GM12865 (cell line): ENCODE measurements around the gene U2AF1L4.
A peak's percentile ranks its signal among the peaks of the same experiment; 100 is the strongest.

ENCODE experiments used
- DNase-seq: peaks from one replicate; pipeline ENCODE4 v3.0.0; 2010; ENCODE audit warnings: low read depth
- H3K4me3 ChIP-seq: 2 replicates; pipeline ENCODE4 v1.5.1; 2011; ENCODE audit warnings: mild to moderate bottlenecking, low read depth, low read length, control low read depth
- TF ChIP-seq, protein P1 (sequence below): IDR thresholded peaks from 2 replicates; pipeline ENCODE4 v1.5.1; 2011; ENCODE audit warnings: low read length, control low read depth, low read depth, inconsistent platforms; ENCODE audit not compliant: insufficient read depth; ENCODE audit errors: missing control alignments

Gene U2AF1L4

DNA sequence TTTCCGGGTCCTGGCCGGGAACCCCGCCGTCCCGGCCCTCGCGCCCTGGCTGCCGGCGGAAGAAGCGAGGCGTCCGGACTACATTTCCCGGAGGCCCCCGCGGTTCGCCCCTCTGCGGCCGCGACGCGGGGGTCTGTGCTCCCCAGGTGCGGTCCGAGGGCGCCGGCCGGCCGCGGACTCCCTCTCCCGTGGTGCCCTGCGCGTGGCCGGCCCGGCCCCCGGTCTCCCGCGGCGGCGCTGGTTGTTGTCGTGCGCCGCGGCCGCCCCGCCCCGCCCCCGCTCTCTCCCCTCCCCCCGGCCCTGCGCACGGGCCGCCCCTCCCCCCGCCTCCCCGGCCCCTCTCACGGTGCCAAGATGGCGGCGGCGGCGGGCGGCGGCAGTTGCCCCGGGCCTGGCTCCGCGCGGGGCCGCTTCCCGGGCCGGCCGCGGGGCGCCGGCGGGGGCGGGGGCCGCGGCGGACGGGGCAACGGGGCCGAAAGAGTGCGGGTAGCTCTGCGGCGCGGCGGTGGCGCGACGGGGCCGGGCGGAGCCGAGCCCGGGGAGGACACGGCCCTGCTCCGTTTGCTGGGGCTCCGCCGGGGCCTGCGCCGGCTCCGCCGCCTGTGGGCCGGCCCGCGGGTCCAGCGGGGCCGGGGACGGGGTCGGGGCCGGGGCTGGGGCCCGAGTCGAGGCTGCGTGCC, 27.4 kb downstream of the U2AF1L4 start, which contains the start of gene KMT2B:
Gene KMT2B (plus strand): TSS at position 339 of the 680 bp plus-strand sequence. CDS start 16 bp downstream, at position 355.
- H3K4me3 ChIP-seq: peak within 1 kb of the TSS; percentile 90
- TF ChIP-seq, protein P1, sequence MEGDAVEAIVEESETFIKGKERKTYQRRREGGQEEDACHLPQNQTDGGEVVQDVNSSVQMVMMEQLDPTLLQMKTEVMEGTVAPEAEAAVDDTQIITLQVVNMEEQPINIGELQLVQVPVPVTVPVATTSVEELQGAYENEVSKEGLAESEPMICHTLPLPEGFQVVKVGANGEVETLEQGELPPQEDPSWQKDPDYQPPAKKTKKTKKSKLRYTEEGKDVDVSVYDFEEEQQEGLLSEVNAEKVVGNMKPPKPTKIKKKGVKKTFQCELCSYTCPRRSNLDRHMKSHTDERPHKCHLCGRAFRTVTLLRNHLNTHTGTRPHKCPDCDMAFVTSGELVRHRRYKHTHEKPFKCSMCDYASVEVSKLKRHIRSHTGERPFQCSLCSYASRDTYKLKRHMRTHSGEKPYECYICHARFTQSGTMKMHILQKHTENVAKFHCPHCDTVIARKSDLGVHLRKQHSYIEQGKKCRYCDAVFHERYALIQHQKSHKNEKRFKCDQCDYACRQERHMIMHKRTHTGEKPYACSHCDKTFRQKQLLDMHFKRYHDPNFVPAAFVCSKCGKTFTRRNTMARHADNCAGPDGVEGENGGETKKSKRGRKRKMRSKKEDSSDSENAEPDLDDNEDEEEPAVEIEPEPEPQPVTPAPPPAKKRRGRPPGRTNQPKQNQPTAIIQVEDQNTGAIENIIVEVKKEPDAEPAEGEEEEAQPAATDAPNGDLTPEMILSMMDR: no peak
- DNase-seq: peak; percentile 98

DNA sequence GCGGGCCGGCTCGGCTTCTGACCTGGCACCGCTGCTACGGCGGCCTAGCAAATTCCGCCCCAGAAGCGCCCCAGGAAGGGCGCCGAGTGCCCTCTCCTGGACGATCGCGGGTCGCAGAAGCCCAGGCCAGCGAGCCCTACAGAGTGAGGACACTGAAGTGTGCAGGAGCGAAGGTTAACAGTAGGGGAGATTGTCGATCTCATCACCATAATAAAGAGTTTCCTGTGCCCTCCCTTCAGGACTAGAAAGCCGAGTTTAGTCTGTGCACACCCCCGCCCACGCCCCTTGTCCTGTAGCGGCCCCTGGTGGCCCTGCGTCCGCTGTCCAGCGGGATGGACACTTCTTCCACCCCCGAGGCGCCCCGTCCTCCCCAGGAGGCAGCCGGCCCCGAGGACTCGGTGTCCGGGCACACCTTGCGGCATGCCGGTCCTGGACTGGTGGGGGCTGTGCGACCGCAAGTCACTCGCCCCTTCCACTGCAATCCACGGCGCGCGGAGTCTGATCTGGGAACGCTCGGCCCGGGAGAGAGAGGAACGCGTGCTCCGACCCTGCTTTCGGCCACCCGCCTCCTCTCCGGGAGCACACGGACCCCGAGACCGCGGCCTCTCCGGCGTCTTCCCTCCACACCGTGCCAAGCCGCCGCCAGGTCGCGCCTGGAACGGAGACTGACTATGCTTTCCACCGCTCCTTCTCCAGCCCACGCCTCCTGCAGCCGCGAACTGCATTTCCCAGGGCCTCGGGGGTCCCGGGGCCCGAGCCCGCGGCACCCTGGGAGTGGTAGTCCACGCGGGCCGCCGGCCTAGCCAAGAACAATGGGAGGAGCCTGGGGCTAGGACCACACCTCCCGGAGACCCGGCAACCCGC, 28.2 kb downstream of the U2AF1L4 start:
- TF ChIP-seq, protein P1: peak; percentile 72
- H3K4me3 ChIP-seq: peak overlapping the region; percentile 90
- peak; percentile 89 for DNase-seq

DNA sequence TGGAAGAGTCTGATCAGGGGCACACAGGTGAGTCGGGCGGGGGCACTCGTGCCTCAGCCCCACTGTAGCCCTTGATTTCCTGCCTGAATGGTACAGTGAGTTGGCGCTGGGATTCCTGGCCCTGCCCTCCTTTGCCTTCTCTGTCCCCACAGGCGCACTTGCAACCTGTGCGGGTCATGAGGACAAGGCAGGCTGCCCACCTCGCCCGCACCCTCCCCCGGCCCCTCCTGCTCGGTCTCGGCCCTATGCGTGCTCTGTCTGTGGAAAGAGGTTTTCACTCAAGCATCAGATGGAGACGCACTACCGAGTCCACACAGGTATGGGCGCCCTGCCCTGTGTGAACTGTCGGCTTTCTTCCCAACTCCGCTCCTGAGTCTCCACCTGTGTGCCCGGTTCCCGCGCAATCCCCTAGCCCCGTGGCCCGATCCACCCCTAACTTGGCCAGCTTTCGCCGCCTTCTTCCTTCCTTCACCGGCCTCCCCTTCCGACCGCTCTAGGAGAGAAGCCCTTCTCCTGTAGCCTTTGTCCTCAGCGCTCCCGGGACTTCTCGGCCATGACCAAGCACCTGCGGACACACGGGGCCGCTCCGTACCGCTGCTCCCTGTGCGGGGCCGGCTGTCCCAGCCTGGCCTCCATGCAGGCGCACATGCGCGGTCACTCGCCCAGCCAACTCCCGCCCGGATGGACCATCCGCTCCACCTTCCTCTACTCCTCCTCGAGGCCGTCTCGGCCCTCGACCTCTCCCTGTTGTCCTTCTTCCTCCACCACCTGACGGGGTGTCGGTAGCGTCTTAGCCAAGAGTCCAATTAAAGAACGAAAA, 29.0 kb downstream of the U2AF1L4 start:
- DNase-seq: no peak
- TF ChIP-seq, protein P1: no peak

DNA sequence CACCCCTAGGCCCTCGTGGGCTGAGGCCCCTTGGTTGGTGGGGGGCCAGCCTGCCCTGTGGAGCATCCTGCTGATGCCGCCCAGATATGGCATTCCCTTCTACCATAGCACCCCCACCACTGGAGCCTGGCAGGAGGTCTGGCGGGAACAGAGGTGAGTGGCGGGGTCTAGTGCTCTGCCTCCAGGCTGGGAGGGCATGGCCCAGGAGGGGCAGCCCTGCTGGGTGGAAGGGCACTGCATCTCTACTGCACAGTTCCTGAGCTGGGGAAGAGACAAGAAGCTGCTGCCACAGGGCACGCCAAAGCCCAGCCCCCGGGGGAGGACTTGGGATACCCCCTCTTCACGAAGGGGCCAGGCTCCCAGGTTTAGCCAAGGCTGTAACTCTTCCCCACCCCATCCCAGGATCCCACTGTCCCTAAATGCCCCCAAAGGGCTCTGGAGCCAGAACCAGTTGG, 29.8 kb downstream of the U2AF1L4 start:
- H3K4me3 ChIP-seq: peak overlapping the region; percentile 90
- TF ChIP-seq, protein P1: no peak

More for the DNA sequence above, 29.0 kb downstream of the U2AF1L4 start:
- H3K4me3 ChIP-seq: peak overlapping the region; percentile 90

DNA sequence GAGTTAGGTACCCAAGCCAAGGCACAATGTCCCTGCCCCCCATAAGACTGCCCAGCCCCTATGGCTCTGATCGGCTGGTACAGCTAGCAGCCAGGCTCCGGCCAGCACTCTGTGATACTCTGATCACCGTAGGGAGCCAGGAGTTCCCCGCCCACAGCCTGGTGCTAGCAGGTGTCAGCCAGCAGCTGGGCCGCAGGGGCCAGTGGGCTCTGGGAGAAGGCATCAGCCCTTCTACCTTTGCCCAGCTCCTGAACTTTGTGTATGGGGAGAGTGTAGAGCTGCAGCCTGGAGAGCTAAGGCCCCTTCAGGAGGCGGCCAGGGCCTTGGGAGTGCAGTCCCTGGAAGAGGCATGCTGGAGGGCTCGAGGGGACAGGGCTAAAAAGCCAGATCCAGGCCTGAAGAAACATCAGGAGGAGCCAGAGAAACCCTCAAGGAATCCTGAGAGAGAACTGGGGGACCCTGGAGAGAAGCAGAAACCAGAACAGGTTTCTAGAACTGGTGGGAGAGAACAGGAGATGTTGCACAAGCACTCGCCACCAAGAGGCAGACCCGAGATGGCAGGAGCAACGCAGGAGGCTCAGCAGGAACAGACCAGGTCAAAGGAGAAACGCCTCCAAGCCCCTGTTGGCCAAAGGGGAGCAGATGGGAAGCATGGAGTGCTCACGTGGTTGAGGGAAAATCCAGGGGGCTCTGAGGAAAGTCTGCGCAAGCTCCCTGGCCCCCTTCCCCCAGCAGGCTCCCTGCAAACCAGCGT, 30.4 kb downstream of the U2AF1L4 start:
- peak; percentile 69 for DNase-seq
- H3K4me3 ChIP-seq: peak overlapping the region; percentile 90
- TF ChIP-seq, protein P1: peak; percentile 52

More for the DNA sequence above, 29.8 kb downstream of the U2AF1L4 start:
- DNase-seq: no peak
